ENCODE measurements around the gene MRPL32. TPM values are rescaled to one million over a fixed set of nuclear protein-coding genes. Genes with fewer than 3 reads are reported as not detected.

MRPL32 gene
- total RNA-seq, 4 donors from 2014 or later = 27.8 to 46.2 (median 30.7) TPM

- Histone ChIP-seq H3K27me3 (no peaks in the 10 kb centered on the region), H3K4me1 (no peaks in the 10 kb centered on the region), H3K4me3 (no peak overlapping the region), H3K9me3 (peaks cover 0 to 4% (median 0%) of the 10 kb centered on the region in 4 donors), H3K27ac (no peak overlapping the region), H3K36me3 (no peaks in the 10 kb centered on the region)
- TF ChIP-seq CTCF (IDR thresholded peaks at IDR 0.05) (no peak), POLR2A (IDR thresholded peaks at IDR 0.05) (no peak)
- DNase-seq = no peak
Observed at GRCh38 chr7:42893346-42894240, 38.6 kb upstream of the MRPL32 start.

- no peak for DNase-seq
- Histone ChIP-seq H3K4me1 (no peaks in the 10 kb centered on the region), H3K27ac (no peak overlapping the region), H3K9me3 (no peaks in the 10 kb centered on the region), H3K36me3 (no peaks in the 10 kb centered on the region), H3K4me3 (no peak overlapping the region), H3K27me3 (no peaks in the 10 kb centered on the region)
- TF ChIP-seq CTCF (IDR thresholded peaks at IDR 0.05) (no peak), POLR2A (IDR thresholded peaks at IDR 0.05) (no peak)
Observed at GRCh38 chr7:42900842-42901241, 31.3 kb upstream of the MRPL32 start.

GRCh38 chr7:42902331-42902730 is 29.8 kb upstream of the MRPL32 start:
- no peaks in the 10 kb centered on the region for H3K4me1 ChIP-seq
- no peaks in the 10 kb centered on the region for H3K9me3 ChIP-seq
- no peaks in the 10 kb centered on the region for H3K27me3 ChIP-seq
- no peak overlapping the region for H3K4me3 ChIP-seq
- no peak overlapping the region for H3K27ac ChIP-seq
- H3K36me3 ChIP-seq = no peaks in the 10 kb centered on the region
- no peak for TF ChIP-seq POLR2A (IDR thresholded peaks at IDR 0.05)
- no peak for TF ChIP-seq CTCF (IDR thresholded peaks at IDR 0.05)
- no peak for DNase-seq

GRCh38 chr7:42906181-42906580 is 26.0 kb upstream of the MRPL32 start:
- H3K27me3 ChIP-seq = no peaks in the 10 kb centered on the region
- H3K4me3 ChIP-seq = no peak overlapping the region
- no peak for TF ChIP-seq CTCF (IDR thresholded peaks at IDR 0.05)
- TF ChIP-seq POLR2A (IDR thresholded peaks at IDR 0.05) = no peak
- no peak overlapping the region for H3K27ac ChIP-seq
- H3K36me3 ChIP-seq = no peaks in the 10 kb centered on the region
- no peak for DNase-seq
- H3K9me3 ChIP-seq = no peaks in the 10 kb centered on the region
- peaks cover 0 to 10% (median 0%) of the 10 kb centered on the region in 4 donors for H3K4me1 ChIP-seq

- TF ChIP-seq CTCF (IDR thresholded peaks at IDR 0.05) (no peak), POLR2A (IDR thresholded peaks at IDR 0.05) (no peak)
- no peaks in the 10 kb centered on the region for H3K27me3 ChIP-seq
- no peak overlapping the region for H3K4me3 ChIP-seq
- peaks cover 0 to 10% (median 2%) of the 10 kb centered on the region in 4 donors for H3K4me1 ChIP-seq
- H3K9me3 ChIP-seq = no peaks in the 10 kb centered on the region
- no peak overlapping the region for H3K27ac ChIP-seq
- no peaks in the 10 kb centered on the region for H3K36me3 ChIP-seq
- no peak for DNase-seq
Observed at GRCh38 chr7:42907316-42907715, 24.9 kb upstream of the MRPL32 start.
